D341Med (cell line): ENCODE measurements around the gene ARL4A.

Experiments
- DNase-seq: peaks from one replicate; pipeline ENCODE4 v3.0.0; 2012; ENCODE audit warnings: low spot score

The ARL4A gene

DNA sequence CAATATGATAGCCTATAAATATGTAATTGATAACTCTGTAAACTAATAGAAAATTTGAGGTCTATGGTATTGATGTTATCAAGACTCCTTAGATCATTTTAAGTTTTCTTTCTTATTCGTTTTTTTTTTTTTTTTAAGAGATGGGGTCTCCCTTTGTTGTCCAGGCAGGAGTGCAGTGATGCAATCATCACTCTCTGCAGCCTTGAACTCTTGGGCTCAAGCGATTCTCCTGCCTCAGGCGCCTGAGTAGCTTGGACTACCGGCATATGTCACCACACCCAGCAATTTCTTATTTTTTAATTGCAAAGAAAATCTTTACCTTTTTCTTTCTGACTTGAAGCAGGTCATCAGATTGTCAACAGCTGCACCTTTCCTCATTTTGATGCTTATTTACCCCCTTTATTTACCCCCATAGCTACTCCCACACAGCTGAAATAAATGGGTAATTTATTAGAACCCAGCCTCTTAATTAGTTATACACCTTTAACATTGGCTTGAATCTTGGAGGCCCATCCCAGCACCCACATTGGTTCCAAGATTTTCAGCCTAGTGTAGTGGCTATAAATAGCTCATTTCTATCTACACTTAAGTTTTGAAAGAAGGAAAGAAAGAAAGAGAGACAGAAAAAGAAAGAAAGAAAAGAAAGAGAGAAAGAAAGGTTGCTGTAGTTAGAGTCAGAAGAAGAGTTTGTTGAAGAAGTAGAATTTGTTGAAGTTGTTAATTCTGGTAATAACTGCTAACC lies 38.3 kb downstream of the ARL4A start:
- DNase-seq = no peak

DNA sequence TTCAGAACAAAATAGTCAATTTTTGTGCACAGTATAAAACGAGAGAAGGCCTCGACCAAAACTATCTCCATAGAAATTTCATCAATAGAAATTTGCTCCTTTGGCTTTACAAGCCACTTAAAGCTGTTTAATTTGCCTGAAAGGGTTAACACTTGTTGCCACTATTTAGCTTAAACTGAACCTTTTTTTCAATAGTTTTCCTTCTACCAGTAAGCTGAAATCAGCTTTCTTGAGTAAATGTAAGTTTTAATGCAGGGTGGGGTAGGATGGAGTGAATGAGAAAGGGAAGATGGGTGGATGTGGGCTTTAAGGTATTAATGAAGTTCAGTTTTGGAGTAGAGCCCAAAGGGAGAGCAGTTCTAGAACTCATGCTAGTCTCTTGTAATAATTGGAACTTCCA lies 39.5 kb downstream of the ARL4A start:
- no peak for DNase-seq

DNA sequence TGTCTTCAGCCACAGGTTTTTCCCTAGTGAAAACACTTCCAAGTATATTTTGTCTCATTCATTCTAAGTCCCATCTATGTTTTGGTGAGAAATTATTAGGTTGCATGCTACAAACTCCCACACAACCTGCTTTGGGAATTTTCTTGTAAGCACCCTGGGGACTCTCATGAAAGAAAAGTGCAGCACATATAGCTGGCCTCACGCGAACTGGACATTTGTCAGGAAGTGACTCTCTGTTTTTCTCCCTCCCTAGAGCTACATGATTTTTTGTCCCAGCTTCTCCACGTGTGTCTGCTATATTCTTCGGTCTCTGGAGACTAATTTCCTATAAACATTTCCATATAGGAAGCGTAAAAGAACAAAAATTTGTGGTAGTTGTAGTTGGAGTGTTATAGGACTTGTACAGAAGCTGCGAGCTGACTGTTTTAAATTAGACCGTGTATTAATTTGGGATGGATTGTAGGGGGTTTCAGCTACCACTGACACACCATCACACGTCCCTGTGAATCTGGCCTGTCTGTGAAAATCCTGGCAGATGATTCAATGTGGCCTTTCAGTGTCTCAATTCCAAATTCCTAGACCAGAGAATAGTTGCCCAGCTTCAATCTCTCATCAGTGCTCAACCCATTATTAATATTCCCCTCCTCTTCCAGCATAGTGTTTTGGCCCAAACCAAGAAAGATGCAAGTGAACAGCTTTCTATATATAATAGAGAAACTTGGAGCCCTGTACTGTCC lies 40.2 kb downstream of the ARL4A start:
- DNase-seq = no peak

DNA sequence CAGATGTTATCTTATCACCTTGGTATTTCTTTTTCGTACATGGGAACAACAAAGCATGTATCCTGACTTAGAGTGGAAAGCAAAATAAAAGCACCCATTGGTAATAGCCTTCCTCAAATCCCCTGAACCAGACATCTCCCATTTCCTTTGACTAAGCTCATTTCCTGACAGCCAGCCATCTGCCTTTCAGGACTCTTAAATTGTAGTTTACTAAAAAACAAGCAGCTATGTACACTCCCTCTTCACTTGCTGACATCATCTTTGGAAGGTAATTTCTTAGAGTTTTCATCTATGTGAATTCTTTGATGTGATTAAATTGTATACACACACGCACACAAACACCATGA lies 40.7 kb downstream of the ARL4A start:
- peak; percentile 36 for DNase-seq

DNA sequence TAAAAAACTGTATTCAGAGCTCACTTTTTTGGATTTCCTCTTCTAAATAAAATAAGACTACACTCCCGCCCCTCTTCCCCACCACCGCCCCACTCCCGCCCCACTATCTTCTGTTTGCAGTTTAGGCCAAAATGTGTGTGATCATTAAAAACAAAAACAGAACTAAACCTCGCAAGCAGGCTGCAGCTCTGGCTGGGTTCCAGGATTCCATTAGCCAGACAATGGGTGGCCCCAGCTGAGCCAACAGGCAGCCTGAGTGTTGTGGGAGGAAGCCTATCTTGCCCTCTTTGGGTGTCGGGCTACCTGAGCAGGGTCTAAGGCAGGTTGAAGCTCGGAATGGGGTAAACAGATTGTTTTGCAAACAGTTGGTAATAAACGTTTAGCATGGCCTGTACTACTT lies 41.7 kb downstream of the ARL4A start:
- DNase-seq = peak; percentile 60

DNA sequence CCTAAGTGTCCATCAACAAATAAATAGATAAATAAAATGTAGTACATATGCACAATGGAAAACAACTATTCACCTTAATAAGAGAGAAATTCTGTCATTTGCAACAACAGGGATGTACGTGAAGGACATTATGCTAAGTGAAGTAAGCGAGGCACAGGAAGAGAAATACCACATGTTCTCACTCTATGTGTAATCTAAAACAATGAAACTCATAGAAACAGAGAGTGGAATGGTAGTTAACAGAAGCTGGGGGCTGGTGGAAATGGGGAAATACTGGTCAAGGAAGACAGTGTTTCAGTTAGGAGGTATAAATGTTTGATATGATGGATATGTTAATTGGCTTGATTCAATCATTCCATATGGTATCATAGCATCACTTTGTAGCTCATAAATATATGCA lies 43.1 kb downstream of the ARL4A start:
- DNase-seq = no peak

DNA sequence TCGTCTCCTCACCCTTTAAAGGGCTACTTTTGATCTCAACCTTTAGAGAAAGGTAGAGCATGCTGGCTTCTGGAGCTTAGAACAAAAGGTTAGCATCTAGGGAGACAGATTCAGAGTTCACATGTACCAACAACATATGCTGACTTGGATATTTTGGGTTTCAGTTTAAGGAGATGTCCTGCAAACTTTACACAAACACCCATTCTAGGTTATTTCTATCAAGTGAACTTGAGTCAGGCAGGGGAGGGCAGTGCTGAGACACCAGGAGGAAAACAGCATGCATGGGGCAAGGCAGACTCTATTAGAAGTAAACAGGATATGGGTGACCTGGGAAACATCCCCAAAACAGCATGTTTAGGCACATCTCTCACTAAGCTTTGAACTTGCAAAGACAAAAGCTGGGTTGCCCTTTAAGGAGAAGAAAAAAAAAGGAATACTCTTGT lies 43.8 kb downstream of the ARL4A start:
- DNase-seq = no peak

DNA sequence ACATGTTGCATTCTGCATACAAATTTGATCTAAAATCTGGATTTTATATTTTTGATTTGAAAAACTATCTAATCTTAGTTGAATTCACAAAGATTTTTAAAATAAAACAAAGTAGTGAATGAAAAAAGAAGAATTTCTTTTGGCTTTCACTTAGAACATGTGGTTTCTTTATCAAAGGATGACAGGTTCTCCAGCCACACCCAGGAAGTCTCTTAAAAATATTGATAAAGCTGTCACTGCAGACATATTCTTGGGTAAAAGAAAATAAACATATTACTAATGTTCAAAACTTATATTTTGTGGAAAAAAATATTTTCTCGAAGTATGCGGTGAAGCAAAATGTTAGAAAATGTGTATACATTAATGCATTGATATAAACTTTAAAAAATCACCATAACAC lies 44.3 kb downstream of the ARL4A start:
- no peak for DNase-seq

DNA sequence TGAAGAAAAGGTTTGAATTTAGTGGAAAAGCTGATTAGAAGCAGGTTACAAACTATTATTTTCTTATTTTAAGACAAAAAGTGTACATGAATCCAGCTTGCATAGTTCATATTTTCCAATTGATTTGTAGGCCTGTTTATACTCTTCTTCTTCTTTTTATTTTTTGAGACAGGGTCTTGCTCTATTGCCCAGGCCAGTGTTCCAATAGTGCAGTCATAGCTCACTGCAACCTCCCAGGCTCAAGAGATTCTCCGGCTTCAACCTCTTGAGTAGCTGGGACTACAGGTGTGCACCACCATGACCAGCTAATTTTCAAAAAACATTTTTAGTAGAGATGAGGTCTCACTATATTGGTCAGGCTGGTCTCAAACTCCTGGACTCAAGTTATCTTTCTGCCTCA lies 45.0 kb downstream of the ARL4A start:
- DNase-seq = no peak

DNA sequence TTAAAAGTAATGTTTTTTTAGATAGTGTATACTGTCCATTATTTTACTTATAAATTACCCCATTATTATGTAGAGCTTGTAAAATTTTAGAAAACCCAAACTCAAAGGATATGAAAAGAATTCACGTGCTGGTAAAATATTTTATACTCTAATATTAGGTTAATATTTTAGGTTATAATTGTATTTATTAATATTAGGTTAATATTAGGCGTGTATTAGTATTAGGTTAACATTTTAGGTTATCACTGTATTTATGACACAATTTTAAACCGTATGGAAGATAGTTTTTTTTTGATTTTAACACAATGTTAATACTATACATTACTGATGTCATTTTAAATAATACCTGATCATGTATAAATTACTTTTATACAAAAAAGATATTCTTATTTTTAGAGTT lies 48.5 kb downstream of the ARL4A start:
- no peak for DNase-seq

DNA sequence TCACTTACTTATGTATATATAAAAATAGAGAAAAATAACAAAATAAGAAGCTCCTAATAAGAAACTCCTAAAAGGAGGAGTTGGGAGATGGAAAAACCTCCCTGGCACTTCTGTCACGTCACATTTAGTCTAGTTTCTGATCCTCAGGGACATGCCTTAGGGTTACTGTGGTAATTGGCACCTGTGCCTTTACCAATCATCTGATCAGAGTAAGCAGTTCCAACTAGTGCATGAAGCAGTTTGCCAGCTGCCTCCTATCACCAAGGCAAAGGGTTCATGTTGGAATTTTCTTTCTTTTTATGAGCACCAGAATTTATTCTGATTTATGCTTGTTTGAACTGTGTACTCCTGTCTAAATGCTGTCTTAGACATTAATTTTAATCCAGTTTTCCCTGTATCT lies 49.9 kb downstream of the ARL4A start:
- no peak for DNase-seq

DNA sequence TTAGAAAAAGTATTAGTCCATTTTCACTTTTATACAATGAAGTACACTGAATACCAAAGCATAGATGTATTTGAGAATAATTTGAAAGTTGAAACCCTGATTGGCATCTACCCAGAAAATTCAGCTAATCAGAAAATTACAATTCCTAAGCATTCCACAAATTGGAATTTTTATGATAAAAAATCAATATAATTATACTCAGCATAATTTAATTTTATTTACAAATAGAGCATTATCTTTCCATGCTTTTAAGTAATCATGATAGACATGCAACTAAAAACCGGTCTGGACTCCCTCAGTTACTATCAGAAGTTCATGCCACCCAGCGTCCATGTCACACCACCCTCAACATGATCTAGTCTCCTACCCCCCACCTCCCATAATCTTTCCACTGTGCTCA lies 50.4 kb downstream of the ARL4A start:
- DNase-seq = no peak

DNA sequence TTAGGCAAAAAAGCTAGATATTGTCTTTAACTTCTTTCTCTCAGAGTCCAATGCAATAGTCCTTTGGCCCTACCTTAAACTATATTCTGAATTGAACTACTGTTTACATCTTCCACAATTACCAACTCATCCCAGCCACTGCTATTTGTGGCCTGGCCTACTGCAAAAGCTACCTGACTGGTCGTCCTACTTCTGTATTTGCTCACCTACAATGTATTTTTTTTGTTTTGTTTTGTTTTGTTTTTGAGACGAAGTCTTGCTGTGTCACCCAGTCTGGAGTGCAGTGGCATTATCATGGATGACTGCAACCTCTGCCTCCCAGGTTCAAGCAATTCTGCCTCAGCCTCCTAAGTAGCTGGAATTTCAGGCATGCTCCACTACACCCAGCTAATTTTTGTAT lies 51.2 kb downstream of the ARL4A start:
- DNase-seq = no peak
